HepG2 (cell line): ENCODE results near the gene PELI3. TPM values are rescaled to one million over a fixed set of nuclear protein-coding genes. Genes with fewer than 3 reads are reported as not detected.

Source experiments
- CREBL2 ChIP-seq: sonication (generic); formaldehyde crosslinking; IDR thresholded peaks from 2 replicates; pipeline ENCODE4 v1.8.1; 2023; ENCODE audit warnings: missing genetic modification reagents, mild to moderate bottlenecking, borderline replicate concordance
- CTCF ChIP-seq: sonication (generic); formaldehyde crosslinking; IDR thresholded peaks from 2 replicates; pipeline ENCODE4 v1.5.0; 2020; ENCODE audit warnings: mild to moderate bottlenecking, missing genetic modification reagents, moderate library complexity
- ELK4 ChIP-seq: sonication (generic); formaldehyde crosslinking; IDR thresholded peaks from 2 replicates; pipeline ENCODE4 v1.9.0; 2021; ENCODE audit warnings: missing genetic modification reagents, borderline replicate concordance
- FLYWCH1 ChIP-seq: sonication (generic); formaldehyde crosslinking; IDR thresholded peaks from 2 replicates; pipeline ENCODE4 v1.8.1; 2023; ENCODE audit warnings: mild to moderate bottlenecking, missing genetic modification reagents
- NKX3-1 ChIP-seq: sonication (generic); formaldehyde crosslinking; IDR thresholded peaks from 2 replicates; pipeline ENCODE4 v1.5.0; 2020; ENCODE audit warnings: missing genetic modification reagents
- PHF20 ChIP-seq: sonication (generic); formaldehyde crosslinking; IDR thresholded peaks from 2 replicates; pipeline ENCODE4 v1.5.0; 2020; ENCODE audit warnings: mild to moderate bottlenecking, missing genetic modification reagents
- SALL1 ChIP-seq: sonication (generic); formaldehyde crosslinking; IDR thresholded peaks from 2 replicates; pipeline ENCODE4 v1.8.0; 2022; ENCODE audit warnings: mild to moderate bottlenecking, missing genetic modification reagents
- SMAD3 ChIP-seq: sonication (generic); formaldehyde crosslinking; IDR thresholded peaks from 2 replicates; pipeline ENCODE4 v1.4.0; 2020; ENCODE audit warnings: missing genetic modification reagents
- SP5 ChIP-seq: IDR thresholded peaks from 2 replicates; pipeline ENCODE4 v1.6.1; 2016; ENCODE audit warnings: low read depth, borderline replicate concordance
- TEF ChIP-seq: sonication (generic); formaldehyde crosslinking; IDR thresholded peaks from 2 replicates; pipeline ENCODE4 v1.5.0; 2020; ENCODE audit warnings: missing genetic modification reagents
- TP53 ChIP-seq: sonication (generic); formaldehyde crosslinking; conservative IDR thresholded peaks from 2 replicates; pipeline ENCODE4 v1.4.0; 2020; ENCODE audit warnings: missing genetic modification reagents
- ZNF205 ChIP-seq: IDR thresholded peaks from 2 replicates; pipeline ENCODE4 v1.6.1; 2018; ENCODE audit warnings: missing biosample characterization, missing genetic modification reagents
- ZNF317 ChIP-seq: sonication (generic); formaldehyde crosslinking; IDR thresholded peaks from 2 replicates; pipeline ENCODE4 v1.5.0; 2020; ENCODE audit warnings: mild to moderate bottlenecking, missing genetic modification reagents
- ZNF318 ChIP-seq: sonication (generic); formaldehyde crosslinking; IDR thresholded peaks from 2 replicates; pipeline ENCODE4 v1.4.0; 2020; ENCODE audit warnings: mild to moderate bottlenecking, missing genetic modification reagents
- ZNF674 ChIP-seq: sonication (generic); formaldehyde crosslinking; IDR thresholded peaks from 2 replicates; pipeline ENCODE4 v1.5.0; 2020; ENCODE audit warnings: low read depth, mild to moderate bottlenecking, missing genetic modification reagents
- ZNF83 ChIP-seq: sonication (generic); formaldehyde crosslinking; IDR thresholded peaks from 2 replicates; pipeline ENCODE4 v1.4.0; 2020; ENCODE audit warnings: missing genetic modification reagents, mild to moderate bottlenecking, borderline replicate concordance
- ZSCAN12 ChIP-seq: sonication (generic); formaldehyde crosslinking; IDR thresholded peaks from 2 replicates; pipeline ENCODE4 v1.9.0; 2021; ENCODE audit warnings: mild to moderate bottlenecking, missing genetic modification reagents
- polyA plus RNA-seq, 8 experiments: library from polyadenylated mRNA; depleted of rRNA in 3 of 8; stranded (reverse) in 7 of 8; unstranded in 1 of 8; fragments of >200 nt; fragmentation: Illumina TruSeq in 4 of 8; extraction: Trizol in 4 of 8; gene quantifications; 2 replicates each; pipeline versions ENCODE4 v1.2.1 to v1.2.3, GENCODE V29; 2011 to 2016; ENCODE audit warnings: low read depth in 4 of 8, missing spikeins in 1 of 8, mixed read lengths in 1 of 8; ENCODE audit not compliant: insufficient read depth in 1 of 8
- total RNA-seq, 5 experiments: library from RNA; depleted of rRNA; stranded (reverse); fragments of >200 nt; fragmentation: Illumina TruSeq; extraction: Trizol; gene quantifications; 2 replicates each; pipeline ENCODE4 v1.2.3, GENCODE V29; 2016; ENCODE audit warnings: low read depth in 1 of 5

PELI3 gene
- total and polyA plus RNA-seq, 2 of the 13 experiments (the other 11 are each of a cell fraction or from before 2014, with no cell fraction given), result 2.0 to 4.0 TPM

GRCh38 chr11:66438504-66439466, 27.9 kb upstream of the PELI3 start, which contains the start of gene MRPL11 (continued):
- no peak for TF ChIP-seq ZNF318 (CRISPR knock-in tag)
- TF ChIP-seq ZNF317 (CRISPR knock-in tag), result no peak
- 0 out of 2 replicates have a peak, but pooled peaks have one; percentile 41 for TF ChIP-seq SMAD3 (CRISPR knock-in tag)
- peak; percentile 93 for TF ChIP-seq PHF20 (CRISPR knock-in tag)
- no peak for TF ChIP-seq ELK4 (CRISPR knock-in tag)
- TF ChIP-seq ZNF83 (CRISPR knock-in tag), result no peak
- TF ChIP-seq TP53 (CRISPR knock-in tag), result no peak
- TF ChIP-seq NKX3-1, result no peak
- no peak for TF ChIP-seq FLYWCH1
- TF ChIP-seq SP5 (CRISPR knock-in tag), result no peak
- 0 out of 2 replicates have a peak, but pooled peaks have one; percentile 24 for TF ChIP-seq ZNF674 (CRISPR knock-in tag)
- TF ChIP-seq ZSCAN12 (CRISPR knock-in tag), result no peak
- TF ChIP-seq CREBL2, result no peak
- no peak for TF ChIP-seq TEF (CRISPR knock-in tag)
- peak; percentile 90 for TF ChIP-seq CTCF (CRISPR knock-in tag)
- no peak for TF ChIP-seq ZNF205
- peak; percentile 63; the same call in 1 of the 2 replicates for TF ChIP-seq SALL1 (CRISPR knock-in tag)
